ENCODE data around the gene ACSF3. TPM values are rescaled to one million over a fixed set of nuclear protein-coding genes. Genes with fewer than 3 reads are reported as not detected.

The ACSF3 gene
- total RNA-seq, 1 donor from 2014 or later: 31.7 TPM

DNA sequence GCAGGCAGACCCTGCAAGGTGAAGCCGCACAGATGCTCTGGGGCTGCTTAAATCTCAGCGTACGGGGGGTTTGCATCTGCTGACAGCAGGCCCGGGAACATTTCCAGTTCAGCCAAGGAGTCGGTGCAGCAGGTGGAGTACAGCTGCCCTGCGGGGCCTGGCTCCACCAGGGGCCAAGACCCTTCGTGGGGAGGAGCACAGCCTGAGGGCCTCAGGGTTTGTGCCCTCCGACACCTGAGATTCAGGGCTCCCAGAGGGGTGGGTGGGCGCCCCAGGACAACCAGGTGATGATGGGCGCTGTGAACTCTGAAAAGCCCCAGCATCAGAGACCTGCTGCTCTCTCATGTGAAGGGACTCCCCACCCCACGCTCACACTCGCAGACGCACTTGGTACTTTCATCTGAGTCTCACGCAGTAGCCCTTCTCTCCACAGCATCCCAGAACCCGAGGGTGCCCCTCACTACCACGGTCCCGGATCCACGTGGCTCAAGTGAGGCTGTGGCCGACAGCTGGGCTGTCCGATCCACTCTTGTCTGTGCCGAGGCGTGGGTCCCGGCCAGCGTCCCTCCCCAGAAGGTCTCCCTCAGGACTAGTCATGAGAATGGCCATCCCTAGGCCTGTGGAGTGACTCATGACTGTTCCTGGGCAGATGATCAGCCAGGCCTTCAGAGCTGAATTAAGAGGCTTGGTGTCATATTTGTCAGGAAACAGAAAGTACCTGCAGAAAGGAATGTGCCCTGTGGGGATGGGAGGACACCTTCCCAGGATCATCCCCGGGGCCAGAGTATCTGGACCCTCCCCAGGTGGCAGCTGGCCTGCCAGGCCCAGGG, 29.6 kb downstream of the ACSF3 start:
- peak overlapping the region; percentile 60 for H3K27ac ChIP-seq
- TF ChIP-seq, protein P1, sequence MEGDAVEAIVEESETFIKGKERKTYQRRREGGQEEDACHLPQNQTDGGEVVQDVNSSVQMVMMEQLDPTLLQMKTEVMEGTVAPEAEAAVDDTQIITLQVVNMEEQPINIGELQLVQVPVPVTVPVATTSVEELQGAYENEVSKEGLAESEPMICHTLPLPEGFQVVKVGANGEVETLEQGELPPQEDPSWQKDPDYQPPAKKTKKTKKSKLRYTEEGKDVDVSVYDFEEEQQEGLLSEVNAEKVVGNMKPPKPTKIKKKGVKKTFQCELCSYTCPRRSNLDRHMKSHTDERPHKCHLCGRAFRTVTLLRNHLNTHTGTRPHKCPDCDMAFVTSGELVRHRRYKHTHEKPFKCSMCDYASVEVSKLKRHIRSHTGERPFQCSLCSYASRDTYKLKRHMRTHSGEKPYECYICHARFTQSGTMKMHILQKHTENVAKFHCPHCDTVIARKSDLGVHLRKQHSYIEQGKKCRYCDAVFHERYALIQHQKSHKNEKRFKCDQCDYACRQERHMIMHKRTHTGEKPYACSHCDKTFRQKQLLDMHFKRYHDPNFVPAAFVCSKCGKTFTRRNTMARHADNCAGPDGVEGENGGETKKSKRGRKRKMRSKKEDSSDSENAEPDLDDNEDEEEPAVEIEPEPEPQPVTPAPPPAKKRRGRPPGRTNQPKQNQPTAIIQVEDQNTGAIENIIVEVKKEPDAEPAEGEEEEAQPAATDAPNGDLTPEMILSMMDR (IDR thresholded peaks at IDR 0.05): no peak
- no peaks in the 10 kb centered on the region for H3K27me3 ChIP-seq (ENCODE audit: low read depth)
- intact Hi-C loops (cut with DNase I): no loop called here
- DNase-seq: peak; percentile 24
- no peaks in the 10 kb centered on the region for H3K9me3 ChIP-seq
- H3K36me3 ChIP-seq: peaks cover 54% of the 10 kb centered on the region
- ATAC-seq: no peak
- H3K4me1 ChIP-seq: peaks cover 7% of the 10 kb centered on the region
- peak overlapping the region; percentile 6 for H3K4me3 ChIP-seq

DNA sequence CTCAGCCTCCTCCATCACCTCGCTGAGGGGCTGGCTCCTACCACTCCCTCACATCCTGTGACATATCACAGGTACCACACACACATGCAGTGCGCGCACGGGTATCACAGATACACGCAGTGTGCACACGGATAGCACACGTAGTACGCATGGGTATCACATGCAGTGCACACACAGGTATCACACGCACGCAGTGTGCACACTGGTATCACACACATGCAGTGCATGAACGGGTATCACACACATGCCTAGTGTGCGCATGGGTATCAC, 30.1 kb downstream of the ACSF3 start:
- H3K27ac ChIP-seq: no peak overlapping the region
- peaks cover 7% of the 10 kb centered on the region for H3K4me1 ChIP-seq
- ATAC-seq: no peak
- no peaks in the 10 kb centered on the region for H3K27me3 ChIP-seq (ENCODE audit: low read depth)
- no peaks in the 10 kb centered on the region for H3K9me3 ChIP-seq
- H3K36me3 ChIP-seq: peaks cover 48% of the 10 kb centered on the region
- TF ChIP-seq, protein P1 (IDR thresholded peaks at IDR 0.05): no peak
- H3K4me3 ChIP-seq: no peak overlapping the region
- peak; percentile 29 for DNase-seq
- intact Hi-C loops (cut with DNase I): no loop called here

GRCh38 chr16:89129378-89129777, 35.7 kb downstream of the ACSF3 start:
- H3K4me3 ChIP-seq: no peak overlapping the region
- DNase-seq (no peak), ATAC-seq (no peak)
- TF ChIP-seq, protein P1 (IDR thresholded peaks at IDR 0.05): no peak
- peaks cover 30% of the 10 kb centered on the region for H3K36me3 ChIP-seq
- no peaks in the 10 kb centered on the region for H3K4me1 ChIP-seq
- intact Hi-C loops (cut with DNase I): no loop called here
- no peak overlapping the region for H3K27ac ChIP-seq
- no peaks in the 10 kb centered on the region for H3K27me3 ChIP-seq (ENCODE audit: low read depth)
- H3K9me3 ChIP-seq: no peaks in the 10 kb centered on the region

- no peak overlapping the region for H3K4me3 ChIP-seq
- intact Hi-C loops (cut with DNase I): no loop called here
- no peaks in the 10 kb centered on the region for H3K4me1 ChIP-seq
- TF ChIP-seq, protein P1 (IDR thresholded peaks at IDR 0.05): no peak
- no peak overlapping the region for H3K27ac ChIP-seq
- peaks cover 33% of the 10 kb centered on the region for H3K36me3 ChIP-seq
- DNase-seq (no peak), ATAC-seq (no peak)
- H3K9me3 ChIP-seq: no peaks in the 10 kb centered on the region
- H3K27me3 ChIP-seq (ENCODE audit: low read depth): no peaks in the 10 kb centered on the region
Observed at GRCh38 chr16:89130448-89130847, 36.8 kb downstream of the ACSF3 start.

DNA sequence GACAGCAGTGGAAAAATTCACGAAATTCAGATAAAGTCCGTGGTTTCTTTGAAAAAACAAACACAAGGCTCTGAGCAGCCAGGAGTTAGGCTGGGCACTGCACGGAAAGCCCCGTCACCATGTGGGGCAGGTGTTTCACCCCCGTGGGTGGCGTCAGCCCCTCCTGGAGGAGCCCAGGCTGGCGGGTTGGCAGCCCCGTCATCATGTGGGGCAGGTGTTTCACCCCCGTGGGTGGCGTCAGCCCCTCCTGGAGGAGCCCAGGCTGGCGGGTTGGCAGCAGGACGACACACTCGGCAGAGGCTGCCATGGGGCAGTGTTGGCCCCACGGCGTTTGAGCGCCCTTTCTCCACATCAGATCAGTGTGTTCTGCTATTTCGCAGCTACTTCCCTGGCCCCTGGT, 38.1 kb downstream of the ACSF3 start:
- H3K4me3 ChIP-seq: no peak overlapping the region
- TF ChIP-seq, protein P1 (IDR thresholded peaks at IDR 0.05): no peak
- H3K4me1 ChIP-seq: no peaks in the 10 kb centered on the region
- peaks cover 44% of the 10 kb centered on the region for H3K36me3 ChIP-seq
- no peaks in the 10 kb centered on the region for H3K27me3 ChIP-seq (ENCODE audit: low read depth)
- intact Hi-C loops (cut with DNase I): no loop called here
- DNase-seq (peak; percentile 29), ATAC-seq (no peak)
- H3K27ac ChIP-seq: no peak overlapping the region
- H3K9me3 ChIP-seq: no peaks in the 10 kb centered on the region
